PC-3 (cell line): ENCODE measurements around the gene CENPB. TPM values are rescaled to one million over a fixed set of nuclear protein-coding genes. Genes with fewer than 3 reads are reported as not detected.

Experiments used
- ATAC-seq: fragments of 200-7000 bp; cut with Tn5 transposase; 2 replicates; pipeline ENCODE4 v1.9.1; 2020; ENCODE audit warnings: mild to moderate bottlenecking, moderate library complexity
- BruUV-seq: library from RNA; stranded (reverse); fragments of 400-500 nt; replicated peaks from 2 replicates; lab custom pipeline; 2021; lab: Mats Ljungman, UMichigan
- CTCF ChIA-PET: fragments of 300-600 bp; sonication (Branson Sonifier 250); formaldehyde crosslinking; loops from one replicate; lab custom pipeline; 2022; ENCODE audit warnings: antibody characterized with exemption; lab: Charles Lee
- POLR2A ChIA-PET: fragments of 300-600 bp; sonication (Branson Sonifier 250); formaldehyde crosslinking; loops from one replicate; lab custom pipeline; 2022; ENCODE audit warnings: antibody characterized with exemption; ENCODE audit not compliant: unreplicated experiment; lab: Charles Lee
- DNase-seq: peaks from one replicate; pipeline ENCODE4 v3.0.0-alpha.2; 2015
- H2AFZ ChIP-seq: fragments of 300-600 bp; sonication (generic); 2 replicates; pipeline ENCODE4 v1.6.0; 2016; ENCODE audit warnings: antibody characterized with exemption, low read length
- H3F3A ChIP-seq: fragments of 300-600 bp; sonication (generic); one replicate; pipeline ENCODE4 v1.6.0; 2017; ENCODE audit warnings: antibody characterized with exemption, low read length, control low read depth, mild to moderate bottlenecking; ENCODE audit not compliant: unreplicated experiment
- H3K27ac ChIP-seq: fragments of 300-600 bp; sonication (generic); 2 replicates; pipeline ENCODE4 v1.5.1; 2016; ENCODE audit warnings: mild to moderate bottlenecking, low read length
- H3K27me3 ChIP-seq: fragments of 300-600 bp; sonication (generic); 2 replicates; pipeline ENCODE4 v1.6.1; 2016; ENCODE audit warnings: low read length, mixed read lengths
- H3K36me3 ChIP-seq: fragments of 300-600 bp; sonication (generic); 2 replicates; pipeline ENCODE4 v1.6.1; 2016; ENCODE audit warnings: low read depth, mixed run types, low read length, mixed read lengths
- H3K4me1 ChIP-seq: fragments of 300-600 bp; sonication (generic); 2 replicates; pipeline ENCODE4 v1.5.1; 2016; ENCODE audit warnings: low read length; ENCODE audit not compliant: insufficient read depth
- H3K4me2 ChIP-seq: fragments of 300-600 bp; sonication (generic); 2 replicates; pipeline ENCODE4 v1.6.0; 2016; ENCODE audit warnings: low read length
- H3K4me3 ChIP-seq: fragments of 300-600 bp; sonication (generic); 2 replicates; pipeline ENCODE4 v1.5.1; 2016; ENCODE audit warnings: mild to moderate bottlenecking, low read length, mixed read lengths
- H3K79me2 ChIP-seq: fragments of 300-600 bp; sonication (generic); 2 replicates; pipeline ENCODE4 v1.6.1; 2017; ENCODE audit warnings: low read length, mixed read lengths
- H3K9ac ChIP-seq: fragments of 300-600 bp; sonication (generic); 2 replicates; pipeline ENCODE4 v1.6.0; 2016; ENCODE audit warnings: mild to moderate bottlenecking, low read length
- H3K9me2 ChIP-seq: fragments of 300-600 bp; sonication (generic); replicated peaks from 2 replicates; pipeline ENCODE4 v1.6.1; 2016; ENCODE audit warnings: mixed run types, low read length, mixed read lengths
- H3K9me3 ChIP-seq: fragments of 300-600 bp; sonication (generic); 2 replicates; pipeline ENCODE4 v1.6.1; 2016; ENCODE audit warnings: low read length, mixed read lengths
- H4K20me1 ChIP-seq: fragments of 300-600 bp; sonication (generic); 2 replicates; pipeline ENCODE4 v1.6.1; 2016; ENCODE audit warnings: low read length, mixed read lengths
- CTCF ChIP-seq: fragments of 300-600 bp; sonication (generic); conservative IDR thresholded peaks from 2 replicates; pipeline ENCODE4 v1.5.1; 2017; ENCODE audit warnings: antibody characterized with exemption, low read depth, mild to moderate bottlenecking, low read length
- EZH2 ChIP-seq: fragments of 300-600 bp; sonication (generic); IDR thresholded peaks from one replicate; pipeline ENCODE4 v1.6.1; 2017; ENCODE audit warnings: antibody characterized with exemption, mild to moderate bottlenecking, low read length; ENCODE audit not compliant: unreplicated experiment
- EZH2phosphoT487 ChIP-seq: fragments of 300-600 bp; sonication (generic); IDR thresholded peaks from 2 replicates; pipeline ENCODE4 v1.6.1; 2018; ENCODE audit warnings: mild to moderate bottlenecking, antibody characterized with exemption, low read length, borderline replicate concordance
- intact Hi-C: fragments of 100-400 bp; cut with micrococcal nuclease; formaldehyde crosslinking; loops from 2 replicates; pipeline ENCODE4 v1.9.0; 2023
- total RNA-seq: library from RNA; depleted of rRNA; stranded (reverse); fragments of >200 nt; gene quantifications from 2 replicates; pipeline ENCODE4 v1.2.3, GENCODE V29; 2014

CENPB gene
- total RNA-seq, 1 experiment from 2014 or later, result 213 TPM

- intact Hi-C loops, result loop anchor here (1.0 to 2.0 kb wide), 5 partner anchors 10 to 34 kb away; partner anchors contain the start of genes CDC25B and MAVS
- Histone ChIP-seq H3K79me2 (peaks cover 22% of the 10 kb centered on the region), H3K9me3 (no peaks in the 10 kb centered on the region), H3K36me3 (peaks cover 26% of the 10 kb centered on the region), H3K27me3 (no peaks in the 10 kb centered on the region), H3K4me3 (peak overlapping the region; percentile 85), H3K9ac (peak overlapping the region; percentile 95), H4K20me1 (no peaks in the 10 kb centered on the region), H2AFZ (peak overlapping the region; percentile 85), H3K9me2 (no peaks in the 10 kb centered on the region), H3K4me2 (peak overlapping the region; percentile 92), H3K4me1 (peaks cover 27% of the 10 kb centered on the region), H3K27ac (peak overlapping the region; percentile 94), H3F3A (no peaks in the 10 kb centered on the region)
- no peak for TF ChIP-seq EZH2phosphoT487
- no peak for TF ChIP-seq CTCF
- no peak for TF ChIP-seq EZH2
- BruUV-seq, result TSS peak; percentile 68
- ATAC-seq, result no peak
- peak; percentile 34 for DNase-seq
- POLR2A ChIA-PET, result interaction anchor here (0.6 to 1.1 kb wide), 3 partner anchors 10 to 71 kb away, joined by 4 to 11 read pairs (median 4); partner anchors contain the start of gene CENPB
- CTCF ChIA-PET, result interaction anchor here (1.2 to 1.5 kb wide), 2 partner anchors 35 to 40 kb away, joined by 6 to 13 read pairs; partner anchors contain the start of genes CENPB and SPEF1
Observed at GRCh38 chr20:3820901-3821727, 34.6 kb upstream of the CENPB start.

DNA sequence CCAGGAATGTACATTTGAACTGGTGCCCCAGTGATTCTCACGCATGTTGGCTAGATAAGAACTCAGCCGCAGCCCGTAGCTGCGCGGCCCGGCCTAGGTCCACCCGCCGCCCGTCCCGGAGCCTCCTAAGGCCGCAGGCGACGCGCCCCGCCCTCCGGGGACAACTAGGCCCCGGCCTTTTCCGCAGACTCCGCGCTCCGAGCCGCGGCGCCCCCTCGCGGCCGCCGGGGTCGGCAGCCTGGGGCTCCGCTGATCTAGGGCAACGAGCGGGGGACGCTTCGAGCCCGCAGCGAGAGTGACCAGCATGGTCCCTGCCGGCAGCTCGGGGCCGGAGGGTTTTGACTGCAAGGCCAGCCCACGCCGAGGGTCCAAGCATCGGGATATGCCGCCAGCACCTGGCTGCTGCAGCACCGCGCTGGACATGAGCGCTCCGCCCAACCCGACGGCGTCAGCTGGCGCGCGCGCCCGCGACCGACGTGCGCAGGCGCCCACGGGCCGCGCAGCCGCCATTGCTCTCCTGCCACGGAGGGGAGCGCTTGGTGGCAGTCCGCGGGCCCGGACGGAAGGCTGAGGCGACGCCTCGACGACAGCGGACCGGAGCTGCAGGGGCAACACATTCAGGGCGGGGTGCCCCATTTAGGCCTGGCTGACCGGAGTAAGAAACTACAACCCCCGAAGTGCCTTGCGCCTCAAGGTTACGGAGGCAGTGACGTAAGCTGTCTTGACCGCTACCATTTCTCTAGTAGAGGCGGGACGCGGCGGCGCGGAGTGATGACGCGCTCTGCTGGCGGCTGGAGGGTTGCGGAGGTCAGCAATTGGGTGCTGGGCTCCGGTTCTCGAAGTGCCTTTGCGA lies 33.7 kb upstream of the CENPB start, which contains the start of gene AP5S1:
Gene AP5S1 (plus strand): TSS at position 500 of the 853 bp plus-strand sequence. CDS start 1,571 bp downstream, outside the sequence.
- Histone ChIP-seq H3K9me3 (no peaks in the 10 kb centered on the region), H3K4me1 (peaks cover 27% of the 10 kb centered on the region), H3K4me2 (peak within 1 kb of the TSS; percentile 92), H3F3A (no peaks in the 10 kb centered on the region), H3K36me3 (peaks cover 23% of the 10 kb centered on the region), H3K27ac (peak within 1 kb of the TSS; percentile 94), H3K27me3 (no peaks in the 10 kb centered on the region), H4K20me1 (no peaks in the 10 kb centered on the region), H3K9me2 (no peaks in the 10 kb centered on the region), H3K9ac (peak within 1 kb of the TSS; percentile 95), H2AFZ (peak within 1 kb of the TSS; percentile 85), H3K79me2 (peaks cover 22% of the 10 kb centered on the region), H3K4me3 (peak within 1 kb of the TSS; percentile 85)
- ATAC-seq, result peak; percentile 78
- DNase-seq, result peak; percentile 98
- BruUV-seq, result no TSS peak
- ChIA-PET CTCF (interaction anchor here (0.6 to 1.5 kb wide), 3 partner anchors 28 to 39 kb away, joined by 5 to 13 read pairs (median 6); partner anchors contain the start of genes CENPB and SPEF1), POLR2A (interaction anchor here (0.6 to 1.1 kb wide), 3 partner anchors 9 to 34 kb away, joined by 4 to 11 read pairs (median 4); partner anchors contain the start of gene CENPB)
- TF ChIP-seq CTCF (peak; percentile 98), EZH2phosphoT487 (no peak)
- intact Hi-C loops, result loop anchor here (1.0 to 2.0 kb wide), 5 partner anchors 9 to 35 kb away; partner anchors contain the start of genes CDC25B and MAVS
